Suprapubic skin (tissue), 4 donors: ENCODE measurements around the gene E2F1. TPM values are rescaled to one million over a fixed set of nuclear protein-coding genes. Genes with fewer than 3 reads are reported as not detected.

Experiments used
- DNase-seq, 2 donors: peaks; one replicate each; pipeline ENCODE4 v3.0.0-alpha.2; 2019; ENCODE audit warnings: low spot score in 2 of 2
- H3K27ac ChIP-seq: fragments of 200-600 bp; sonication (generic); one replicate; pipeline ENCODE4 v1.5.1; 2019
- H3K27me3 ChIP-seq: fragments of 200-600 bp; sonication (generic); one replicate; pipeline ENCODE4 v1.5.1; 2019
- H3K36me3 ChIP-seq: fragments of 200-600 bp; sonication (generic); one replicate; pipeline ENCODE4 v1.5.1; 2019
- H3K4me1 ChIP-seq: fragments of 200-600 bp; sonication (generic); one replicate; pipeline ENCODE4 v1.5.1; 2019
- H3K4me3 ChIP-seq: fragments of 200-600 bp; sonication (generic); one replicate; pipeline ENCODE4 v1.5.1; 2019; ENCODE audit warnings: mild to moderate bottlenecking
- H3K9me3 ChIP-seq: fragments of 200-600 bp; sonication (generic); one replicate; pipeline ENCODE4 v1.5.1; 2019
- CTCF ChIP-seq, 2 donors: fragments of 200-600 bp in 1 of 2; fragments of 450-650 bp in 1 of 2; sonication (generic) in 1 of 2; IDR thresholded peaks; one replicate each; pipeline ENCODE4 v1.5.1; 2016 to 2019; ENCODE audit warnings: antibody characterized with exemption in 2 of 2, mild to moderate bottlenecking in 1 of 2, moderate library complexity in 1 of 2
- EP300 ChIP-seq: sonication (generic); formaldehyde crosslinking; IDR thresholded peaks from one replicate; pipeline ENCODE4 v1.6.1; 2017; ENCODE audit warnings: antibody characterized with exemption
- POLR2A ChIP-seq, 2 donors: fragments of 450-650 bp; IDR thresholded peaks; one replicate each; pipeline ENCODE4 v1.6.1; 2017; ENCODE audit warnings: antibody characterized with exemption in 2 of 2, mild to moderate bottlenecking in 2 of 2, moderate library complexity in 2 of 2
- POLR2AphosphoS5 ChIP-seq, 3 donors: sonication (generic); formaldehyde crosslinking; IDR thresholded peaks; one replicate each; pipeline ENCODE4 v1.6.1; 2017; ENCODE audit warnings: antibody characterized with exemption in 3 of 3
- WGBS: methylation state at CpG from one replicate; pipeline ENCODE4 v1.1.5; 2018; 5-methylcytosine and 5-hydroxymethylcytosine counted together
- total RNA-seq, 4 donors: library from RNA; depleted of rRNA; stranded (reverse); fragments of >200 nt; gene quantifications; one replicate each; pipeline ENCODE4 v1.1.0, GENCODE V29; 2016

The E2F1 gene
- total RNA-seq, 4 donors from 2014 or later = 3.5 to 5.6 (median 4.6) TPM

GRCh38 chr20:33651562-33652048 is 34.6 kb downstream of the E2F1 start:
- 45% methylated on average over 13 of the region's 13 CpGs for WGBS
- no peaks in the 10 kb centered on the region for H3K36me3 ChIP-seq
- H3K27ac ChIP-seq = peak overlapping the region; percentile 2
- H3K27me3 ChIP-seq = no peaks in the 10 kb centered on the region
- no peak overlapping the region for H3K4me3 ChIP-seq
- TF ChIP-seq POLR2AphosphoS5 (IDR thresholded peaks at IDR 0.05) = no peak
- TF ChIP-seq EP300 = no peak
- no peak for TF ChIP-seq POLR2A (IDR thresholded peaks at IDR 0.05)
- no peak for TF ChIP-seq CTCF (IDR thresholded peaks at IDR 0.05)
- H3K9me3 ChIP-seq = no peaks in the 10 kb centered on the region
- peak in 1 of 2 donors; percentile 57 for DNase-seq
- H3K4me1 ChIP-seq = peaks cover 75% of the 10 kb centered on the region

DNA sequence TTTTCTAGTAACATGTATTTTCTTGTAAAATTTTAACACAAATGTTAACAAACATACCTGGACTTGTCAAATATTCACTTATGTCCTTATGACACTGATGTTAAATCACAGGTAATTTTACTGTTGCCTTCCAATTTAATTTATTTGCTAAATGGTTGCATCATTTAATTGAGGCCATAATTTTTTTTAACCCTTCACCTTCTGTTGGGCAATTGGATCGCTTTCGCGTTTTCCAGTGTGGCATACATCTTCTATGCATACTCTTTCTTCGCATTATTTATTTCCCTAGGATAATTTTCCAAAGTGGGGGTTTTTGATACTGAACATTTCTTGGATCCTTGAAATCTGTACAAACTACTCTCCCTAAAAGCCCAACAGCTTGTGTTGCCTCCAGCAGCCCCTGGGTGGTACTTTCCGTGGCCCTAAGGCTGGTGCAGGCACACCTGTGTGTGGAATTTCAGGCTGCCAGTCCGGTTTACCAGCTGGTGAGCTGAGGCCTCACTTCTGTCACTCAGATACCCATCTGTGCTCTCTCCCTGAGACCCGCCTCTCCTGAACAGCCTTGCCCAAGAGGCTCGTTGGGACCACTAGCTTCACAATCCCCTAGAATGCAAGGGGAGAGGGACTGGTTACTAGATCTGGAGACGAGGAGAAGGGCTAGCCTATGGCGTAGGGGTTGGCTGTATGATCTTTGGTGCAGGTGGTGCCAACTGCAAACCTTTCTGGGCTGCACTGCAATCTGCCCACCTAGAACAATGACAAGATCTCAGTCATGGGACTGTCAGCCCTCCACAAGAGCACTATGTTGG is 35.2 kb downstream of the E2F1 start:
- Histone ChIP-seq H3K4me3 (no peak overlapping the region), H3K9me3 (no peaks in the 10 kb centered on the region), H3K4me1 (peaks cover 75% of the 10 kb centered on the region), H3K36me3 (no peaks in the 10 kb centered on the region), H3K27ac (peak overlapping the region; percentile 2), H3K27me3 (no peaks in the 10 kb centered on the region)
- DNase-seq = peak in 1 of 2 donors; percentile 68
- no peak for TF ChIP-seq EP300
- TF ChIP-seq POLR2A (IDR thresholded peaks at IDR 0.05) = no peak
- no peak for TF ChIP-seq CTCF (IDR thresholded peaks at IDR 0.05)
- TF ChIP-seq POLR2AphosphoS5 (IDR thresholded peaks at IDR 0.05) = no peak
- 54% methylated on average over 10 of the region's 10 CpGs for WGBS

DNA sequence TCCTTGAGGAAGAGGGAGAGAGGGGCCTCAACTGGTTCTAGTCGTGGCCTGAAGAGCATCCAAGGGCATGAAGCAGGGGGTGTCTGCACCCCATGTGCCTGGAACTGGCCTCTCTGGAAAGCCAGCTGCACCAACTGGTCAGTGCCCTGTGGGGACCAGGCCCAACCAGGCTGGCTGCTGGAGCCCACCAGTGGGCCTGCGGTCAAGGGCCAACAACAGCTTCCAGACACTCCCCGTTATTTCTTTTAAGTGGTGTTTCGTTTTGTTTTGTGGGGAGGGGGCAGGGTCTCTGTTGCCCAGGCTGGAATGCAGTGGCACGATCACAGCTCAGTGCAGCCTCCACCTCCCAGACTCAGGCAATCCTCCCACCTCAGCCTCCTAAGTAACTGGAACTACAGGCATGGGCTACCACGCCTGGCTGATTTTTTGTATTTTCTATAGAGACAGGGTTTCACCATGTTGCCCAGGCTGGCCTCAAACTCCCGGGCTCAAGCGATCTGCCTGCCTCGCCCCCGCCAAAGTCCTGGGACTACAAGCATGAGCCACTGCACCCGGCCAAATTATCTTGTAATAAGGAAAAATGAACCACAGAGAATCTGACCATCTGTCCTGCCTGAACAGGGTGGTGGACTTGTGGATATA is 36.0 kb downstream of the E2F1 start:
- H3K9me3 ChIP-seq = no peaks in the 10 kb centered on the region
- H3K27ac ChIP-seq = peak overlapping the region; percentile 2
- TF ChIP-seq POLR2AphosphoS5 (IDR thresholded peaks at IDR 0.05) (no peak), EP300 (no peak), POLR2A (IDR thresholded peaks at IDR 0.05) (no peak), CTCF (IDR thresholded peaks at IDR 0.05) (no peak)
- peak in 1 of 2 donors; percentile 72 for DNase-seq
- no peaks in the 10 kb centered on the region for H3K27me3 ChIP-seq
- 73% methylated on average over 11 of the region's 11 CpGs for WGBS
- H3K4me1 ChIP-seq = peaks cover 72% of the 10 kb centered on the region
- H3K36me3 ChIP-seq = peaks cover 4% of the 10 kb centered on the region
- no peak overlapping the region for H3K4me3 ChIP-seq

- peak overlapping the region; percentile 64 for H3K27ac ChIP-seq
- H3K36me3 ChIP-seq = peaks cover 14% of the 10 kb centered on the region
- peak in 1 of 2 donors; percentile 82 for DNase-seq
- H3K4me1 ChIP-seq = peaks cover 62% of the 10 kb centered on the region
- H3K9me3 ChIP-seq = no peaks in the 10 kb centered on the region
- H3K27me3 ChIP-seq = no peaks in the 10 kb centered on the region
- 77% methylated on average over 19 of the region's 19 CpGs for WGBS
- no peak overlapping the region for H3K4me3 ChIP-seq
- TF ChIP-seq POLR2AphosphoS5 (IDR thresholded peaks at IDR 0.05) (no peak), CTCF (IDR thresholded peaks at IDR 0.05) (no peak), POLR2A (IDR thresholded peaks at IDR 0.05) (no peak), EP300 (no peak)
Observed at GRCh38 chr20:33649201-33649681, 36.9 kb downstream of the E2F1 start.
